K562 (cell line): ENCODE results near the gene TRDMT1. TPM values are rescaled to one million over a fixed set of nuclear protein-coding genes. Genes with fewer than 3 reads are reported as not detected.

Experiments used
- KDM1A ChIP-seq, 2 experiments: fragments of 450-650 bp; IDR thresholded peaks; 2 replicates each; pipeline ENCODE4 v1.6.1; 2016; ENCODE audit warnings: mild to moderate bottlenecking in 2 of 2
- MAFG ChIP-seq: fragments of 450-650 bp; conservative IDR thresholded peaks from 2 replicates; pipeline ENCODE4 v1.6.1; 2016; ENCODE audit warnings: missing genetic modification characterization, missing compliant biosample characterization
- MIER1 ChIP-seq: fragments of 450-650 bp; IDR thresholded peaks from 2 replicates; pipeline ENCODE4 v1.6.1; 2016; ENCODE audit warnings: antibody characterized with exemption, mild to moderate bottlenecking, low read depth
- NCOA2 ChIP-seq, 2 experiments: fragments of 450-650 bp; IDR thresholded peaks; 2 replicates each; pipeline ENCODE4 v1.6.1; 2018; ENCODE audit warnings: mild to moderate bottlenecking in 2 of 2, moderate library complexity in 1 of 2; ENCODE audit not compliant: partially characterized antibody in 2 of 2
- NFYB ChIP-seq: IDR thresholded peaks from 2 replicates; pipeline ENCODE4 v1.6.1; 2011; ENCODE audit warnings: mild to moderate bottlenecking, moderate library complexity; ENCODE audit not compliant: insufficient read length; ENCODE audit errors: extremely low read depth
- PPARD ChIP-seq: fragments of 250-450 bp; sonication (Bioruptor Pico); IDR thresholded peaks from 2 replicates; pipeline ENCODE4 v1.8.0; 2022; ENCODE audit warnings: inconsistent platforms, mild to moderate bottlenecking, moderate library complexity
- polyA plus RNA-seq, 8 experiments: library from polyadenylated mRNA; depleted of rRNA in 4 of 8; stranded (reverse) in 5 of 8; unstranded in 3 of 8; fragments of >200 nt; fragmentation: Nextera tagmentation in 2 of 8; fragmentation: Illumina TruSeq in 1 of 8; extraction: Ambion mirVana in 2 of 8; extraction: Trizol in 1 of 8; gene quantifications; 2 replicates each; pipeline versions ENCODE4 v1.2.1 to v1.2.3, GENCODE V29; 2011 to 2014; ENCODE audit warnings: inconsistent platforms in 1 of 8, missing spikeins in 1 of 8
- total RNA-seq, 7 experiments: library from RNA; depleted of rRNA in 6 of 7; stranded (reverse); fragments of >200 nt in 6 of 7; fragmentation: Illumina TruSeq in 2 of 7; extraction: Trizol in 2 of 7; gene quantifications; 2 replicates each; pipeline versions ENCODE4 v1.2.1 to v1.2.3, GENCODE V29; 2011 to 2021; ENCODE audit warnings: low replicate concordance in 1 of 7
- TF ChIP-seq, protein P1 (sequence below), 2 experiments: fragments of 250-450 bp in 1 of 2; fragments of 450-650 bp in 1 of 2; sonication (Bioruptor Pico) in 1 of 2; IDR thresholded peaks; 2 replicates each; pipeline versions ENCODE4 v1.6.1 to v1.8.0; 2016 to 2021; ENCODE audit warnings: mild to moderate bottlenecking in 2 of 2, moderate library complexity in 2 of 2, missing compliant biosample characterization in 1 of 2, missing genetic modification characterization in 1 of 2
- TF ChIP-seq, protein P2 (sequence below): fragments of 200-600 bp; sonication (generic); IDR thresholded peaks from one replicate; pipeline ENCODE4 v1.6.1; 2012; ENCODE audit warnings: mild to moderate bottlenecking, low read depth, low read length, inconsistent platforms
- TF ChIP-seq, protein P3 (sequence below): fragments of 450-650 bp; IDR thresholded peaks from 2 replicates; pipeline ENCODE4 v1.7.0; 2016; ENCODE audit warnings: borderline replicate concordance
- TF ChIP-seq, protein P4 (sequence below): fragments of 450-650 bp; formaldehyde crosslinking; IDR thresholded peaks from 2 replicates; pipeline ENCODE4 v1.4.0; 2022; ENCODE audit warnings: missing genetic modification characterization

The TRDMT1 gene
- total and polyA plus RNA-seq, 9 of the 15 experiments (the other 6 are each of a cell fraction or from before 2014, with no cell fraction given): 5.4 to 12.6 (median 9.3) TPM

DNA sequence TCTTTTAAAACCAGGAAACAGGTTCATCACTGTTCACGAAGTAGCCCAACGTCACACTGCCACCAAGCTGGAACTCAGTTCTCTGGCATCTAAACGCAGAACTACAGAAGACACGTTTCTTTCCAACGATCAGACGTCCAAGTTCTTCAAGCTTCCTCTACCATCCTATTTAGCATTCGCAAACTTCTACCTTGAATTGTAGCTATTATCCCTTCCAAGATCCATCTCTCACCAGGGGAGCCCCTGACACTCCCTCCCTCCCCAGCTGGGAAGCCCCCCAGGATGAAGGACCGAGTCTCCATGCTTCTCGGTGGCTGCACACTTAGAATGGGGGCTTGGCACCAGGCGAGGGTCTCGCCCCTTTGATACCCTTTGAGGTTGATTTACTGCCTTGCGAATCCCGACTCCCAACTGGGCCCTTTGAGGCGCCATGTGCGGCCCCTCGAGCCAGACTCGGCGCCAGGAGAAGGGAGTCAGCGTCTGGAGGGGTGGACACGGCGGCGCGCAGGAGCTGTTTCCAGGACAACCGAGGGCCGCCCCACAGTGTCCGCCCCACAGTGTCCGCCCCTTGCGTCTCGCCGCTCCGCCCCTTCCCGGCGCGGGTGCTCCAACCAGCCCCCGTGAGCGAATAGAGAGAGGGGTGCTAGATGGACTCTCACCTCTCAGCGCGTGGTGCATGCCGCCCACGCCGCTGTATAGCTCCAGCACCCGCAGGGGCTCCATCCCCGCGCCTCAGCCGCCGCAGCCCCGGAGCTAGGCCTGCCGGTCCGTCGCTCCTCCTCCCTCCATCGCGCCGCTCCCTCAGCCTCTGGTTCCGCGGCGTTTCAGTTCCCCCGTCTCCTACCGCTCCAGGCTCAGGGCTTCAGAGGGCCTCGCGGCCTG is at the start of gene TRDMT1 (continued):
- TF ChIP-seq, protein P1, sequence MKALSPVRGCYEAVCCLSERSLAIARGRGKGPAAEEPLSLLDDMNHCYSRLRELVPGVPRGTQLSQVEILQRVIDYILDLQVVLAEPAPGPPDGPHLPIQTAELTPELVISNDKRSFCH (CRISPR knock-in tag; IDR thresholded peaks at IDR 0.05): no peak
- TF ChIP-seq, protein P1 (tag; IDR thresholded peaks at IDR 0.05): peak; percentile 87
- TF ChIP-seq NFYB: no peak
- TF ChIP-seq, protein P2, sequence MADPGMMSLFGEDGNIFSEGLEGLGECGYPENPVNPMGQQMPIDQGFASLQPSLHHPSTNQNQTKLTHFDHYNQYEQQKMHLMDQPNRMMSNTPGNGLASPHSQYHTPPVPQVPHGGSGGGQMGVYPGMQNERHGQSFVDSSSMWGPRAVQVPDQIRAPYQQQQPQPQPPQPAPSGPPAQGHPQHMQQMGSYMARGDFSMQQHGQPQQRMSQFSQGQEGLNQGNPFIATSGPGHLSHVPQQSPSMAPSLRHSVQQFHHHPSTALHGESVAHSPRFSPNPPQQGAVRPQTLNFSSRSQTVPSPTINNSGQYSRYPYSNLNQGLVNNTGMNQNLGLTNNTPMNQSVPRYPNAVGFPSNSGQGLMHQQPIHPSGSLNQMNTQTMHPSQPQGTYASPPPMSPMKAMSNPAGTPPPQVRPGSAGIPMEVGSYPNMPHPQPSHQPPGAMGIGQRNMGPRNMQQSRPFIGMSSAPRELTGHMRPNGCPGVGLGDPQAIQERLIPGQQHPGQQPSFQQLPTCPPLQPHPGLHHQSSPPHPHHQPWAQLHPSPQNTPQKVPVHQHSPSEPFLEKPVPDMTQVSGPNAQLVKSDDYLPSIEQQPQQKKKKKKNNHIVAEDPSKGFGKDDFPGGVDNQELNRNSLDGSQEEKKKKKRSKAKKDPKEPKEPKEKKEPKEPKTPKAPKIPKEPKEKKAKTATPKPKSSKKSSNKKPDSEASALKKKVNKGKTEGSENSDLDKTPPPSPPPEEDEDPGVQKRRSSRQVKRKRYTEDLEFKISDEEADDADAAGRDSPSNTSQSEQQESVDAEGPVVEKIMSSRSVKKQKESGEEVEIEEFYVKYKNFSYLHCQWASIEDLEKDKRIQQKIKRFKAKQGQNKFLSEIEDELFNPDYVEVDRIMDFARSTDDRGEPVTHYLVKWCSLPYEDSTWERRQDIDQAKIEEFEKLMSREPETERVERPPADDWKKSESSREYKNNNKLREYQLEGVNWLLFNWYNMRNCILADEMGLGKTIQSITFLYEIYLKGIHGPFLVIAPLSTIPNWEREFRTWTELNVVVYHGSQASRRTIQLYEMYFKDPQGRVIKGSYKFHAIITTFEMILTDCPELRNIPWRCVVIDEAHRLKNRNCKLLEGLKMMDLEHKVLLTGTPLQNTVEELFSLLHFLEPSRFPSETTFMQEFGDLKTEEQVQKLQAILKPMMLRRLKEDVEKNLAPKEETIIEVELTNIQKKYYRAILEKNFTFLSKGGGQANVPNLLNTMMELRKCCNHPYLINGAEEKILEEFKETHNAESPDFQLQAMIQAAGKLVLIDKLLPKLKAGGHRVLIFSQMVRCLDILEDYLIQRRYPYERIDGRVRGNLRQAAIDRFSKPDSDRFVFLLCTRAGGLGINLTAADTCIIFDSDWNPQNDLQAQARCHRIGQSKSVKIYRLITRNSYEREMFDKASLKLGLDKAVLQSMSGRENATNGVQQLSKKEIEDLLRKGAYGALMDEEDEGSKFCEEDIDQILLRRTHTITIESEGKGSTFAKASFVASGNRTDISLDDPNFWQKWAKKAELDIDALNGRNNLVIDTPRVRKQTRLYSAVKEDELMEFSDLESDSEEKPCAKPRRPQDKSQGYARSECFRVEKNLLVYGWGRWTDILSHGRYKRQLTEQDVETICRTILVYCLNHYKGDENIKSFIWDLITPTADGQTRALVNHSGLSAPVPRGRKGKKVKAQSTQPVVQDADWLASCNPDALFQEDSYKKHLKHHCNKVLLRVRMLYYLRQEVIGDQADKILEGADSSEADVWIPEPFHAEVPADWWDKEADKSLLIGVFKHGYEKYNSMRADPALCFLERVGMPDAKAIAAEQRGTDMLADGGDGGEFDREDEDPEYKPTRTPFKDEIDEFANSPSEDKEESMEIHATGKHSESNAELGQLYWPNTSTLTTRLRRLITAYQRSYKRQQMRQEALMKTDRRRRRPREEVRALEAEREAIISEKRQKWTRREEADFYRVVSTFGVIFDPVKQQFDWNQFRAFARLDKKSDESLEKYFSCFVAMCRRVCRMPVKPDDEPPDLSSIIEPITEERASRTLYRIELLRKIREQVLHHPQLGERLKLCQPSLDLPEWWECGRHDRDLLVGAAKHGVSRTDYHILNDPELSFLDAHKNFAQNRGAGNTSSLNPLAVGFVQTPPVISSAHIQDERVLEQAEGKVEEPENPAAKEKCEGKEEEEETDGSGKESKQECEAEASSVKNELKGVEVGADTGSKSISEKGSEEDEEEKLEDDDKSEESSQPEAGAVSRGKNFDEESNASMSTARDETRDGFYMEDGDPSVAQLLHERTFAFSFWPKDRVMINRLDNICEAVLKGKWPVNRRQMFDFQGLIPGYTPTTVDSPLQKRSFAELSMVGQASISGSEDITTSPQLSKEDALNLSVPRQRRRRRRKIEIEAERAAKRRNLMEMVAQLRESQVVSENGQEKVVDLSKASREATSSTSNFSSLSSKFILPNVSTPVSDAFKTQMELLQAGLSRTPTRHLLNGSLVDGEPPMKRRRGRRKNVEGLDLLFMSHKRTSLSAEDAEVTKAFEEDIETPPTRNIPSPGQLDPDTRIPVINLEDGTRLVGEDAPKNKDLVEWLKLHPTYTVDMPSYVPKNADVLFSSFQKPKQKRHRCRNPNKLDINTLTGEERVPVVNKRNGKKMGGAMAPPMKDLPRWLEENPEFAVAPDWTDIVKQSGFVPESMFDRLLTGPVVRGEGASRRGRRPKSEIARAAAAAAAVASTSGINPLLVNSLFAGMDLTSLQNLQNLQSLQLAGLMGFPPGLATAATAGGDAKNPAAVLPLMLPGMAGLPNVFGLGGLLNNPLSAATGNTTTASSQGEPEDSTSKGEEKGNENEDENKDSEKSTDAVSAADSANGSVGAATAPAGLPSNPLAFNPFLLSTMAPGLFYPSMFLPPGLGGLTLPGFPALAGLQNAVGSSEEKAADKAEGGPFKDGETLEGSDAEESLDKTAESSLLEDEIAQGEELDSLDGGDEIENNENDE: peak; percentile 46
- TF ChIP-seq NCOA2 (IDR thresholded peaks at IDR 0.05; ENCODE audit: partially characterized antibody in 2 of 2): no peak
- no peak for TF ChIP-seq MIER1
- peak; percentile 32 to 75; a peak in 2 of 4 replicates for TF ChIP-seq KDM1A (IDR thresholded peaks at IDR 0.05)
- no peak for TF ChIP-seq PPARD (CRISPR knock-in tag)
- TF ChIP-seq MAFG: no peak
- TF ChIP-seq, protein P3, sequence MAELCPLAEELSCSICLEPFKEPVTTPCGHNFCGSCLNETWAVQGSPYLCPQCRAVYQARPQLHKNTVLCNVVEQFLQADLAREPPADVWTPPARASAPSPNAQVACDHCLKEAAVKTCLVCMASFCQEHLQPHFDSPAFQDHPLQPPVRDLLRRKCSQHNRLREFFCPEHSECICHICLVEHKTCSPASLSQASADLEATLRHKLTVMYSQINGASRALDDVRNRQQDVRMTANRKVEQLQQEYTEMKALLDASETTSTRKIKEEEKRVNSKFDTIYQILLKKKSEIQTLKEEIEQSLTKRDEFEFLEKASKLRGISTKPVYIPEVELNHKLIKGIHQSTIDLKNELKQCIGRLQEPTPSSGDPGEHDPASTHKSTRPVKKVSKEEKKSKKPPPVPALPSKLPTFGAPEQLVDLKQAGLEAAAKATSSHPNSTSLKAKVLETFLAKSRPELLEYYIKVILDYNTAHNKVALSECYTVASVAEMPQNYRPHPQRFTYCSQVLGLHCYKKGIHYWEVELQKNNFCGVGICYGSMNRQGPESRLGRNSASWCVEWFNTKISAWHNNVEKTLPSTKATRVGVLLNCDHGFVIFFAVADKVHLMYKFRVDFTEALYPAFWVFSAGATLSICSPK: no peak
- TF ChIP-seq, protein P4, sequence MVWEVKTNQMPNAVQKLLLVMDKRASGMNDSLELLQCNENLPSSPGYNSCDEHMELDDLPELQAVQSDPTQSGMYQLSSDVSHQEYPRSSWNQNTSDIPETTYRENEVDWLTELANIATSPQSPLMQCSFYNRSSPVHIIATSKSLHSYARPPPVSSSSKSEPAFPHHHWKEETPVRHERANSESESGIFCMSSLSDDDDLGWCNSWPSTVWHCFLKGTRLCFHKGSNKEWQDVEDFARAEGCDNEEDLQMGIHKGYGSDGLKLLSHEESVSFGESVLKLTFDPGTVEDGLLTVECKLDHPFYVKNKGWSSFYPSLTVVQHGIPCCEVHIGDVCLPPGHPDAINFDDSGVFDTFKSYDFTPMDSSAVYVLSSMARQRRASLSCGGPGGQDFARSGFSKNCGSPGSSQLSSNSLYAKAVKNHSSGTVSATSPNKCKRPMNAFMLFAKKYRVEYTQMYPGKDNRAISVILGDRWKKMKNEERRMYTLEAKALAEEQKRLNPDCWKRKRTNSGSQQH (CRISPR knock-in tag): no peak
